Naive thymus-derived CD8-positive, alpha-beta T cell (primary cell): ENCODE data around the gene DLG2. TPM values are rescaled to one million over a fixed set of nuclear protein-coding genes. Genes with fewer than 3 reads are reported as not detected.
"Not testable (repeated sequence)": the region's sequence is repeated elsewhere in the genome, so short reads cannot be mapped to it uniquely, and the experiment has no call there.

Source experiments
- ATAC-seq, 2 donors: fragments of 150-1000 bp; cut with Tn5 transposase in 1 of 2; sonication (Bioruptor Pico), chemical (Tn5 transposase) in 1 of 2; 1 replicate in 1 of 2; 2 replicates in 1 of 2; pipeline ENCODE4 v1.10.0; 2021; ENCODE audit warnings: mild to moderate bottlenecking in 2 of 2, moderate library complexity in 2 of 2
- POLR2A ChIA-PET: fragments of 350-600 bp; sonication (Branson Sonifier 250); formaldehyde crosslinking; loops from one replicate; lab custom pipeline; 2021; ENCODE audit warnings: antibody characterized with exemption; lab: Charles Lee
- DNase-seq, 10 donors: peaks; one replicate each; pipeline versions ENCODE4 v3.0.0 to v3.0.0-alpha.2; 2020 to 2022
- H3K27ac Mint-ChIP-seq, 10 donors: one replicate each; pipeline ENCODE4 v1.8.0; 2020 to 2022; ENCODE audit warnings: mild to moderate bottlenecking in 10 of 10, mixed read lengths in 10 of 10, moderate library complexity in 4 of 10, inconsistent platforms in 1 of 10
- H3K27me3 Mint-ChIP-seq, 5 donors: one replicate each; pipeline ENCODE4 v1.8.0; 2021 to 2022; ENCODE audit warnings: mixed read lengths in 5 of 5
- H3K36me3 Mint-ChIP-seq, 3 donors: one replicate each; pipeline ENCODE4 v1.8.0; 2020 to 2022; ENCODE audit warnings: mixed read lengths in 3 of 3, mild to moderate bottlenecking in 2 of 3, inconsistent platforms in 1 of 3
- H3K4me1 Mint-ChIP-seq, 4 donors: one replicate each; pipeline ENCODE4 v1.8.0; 2021 to 2022; ENCODE audit warnings: mixed read lengths in 4 of 4
- H3K4me3 Mint-ChIP-seq, 10 donors: one replicate each; pipeline ENCODE4 v1.8.0; 2020 to 2022; ENCODE audit warnings: mild to moderate bottlenecking in 10 of 10, mixed read lengths in 10 of 10, moderate library complexity in 6 of 10, inconsistent platforms in 1 of 10
- H3K9me3 Mint-ChIP-seq, 9 donors: one replicate each; pipeline ENCODE4 v1.8.0; 2020 to 2022; ENCODE audit warnings: mixed read lengths in 9 of 9, mild to moderate bottlenecking in 3 of 9, inconsistent platforms in 1 of 9, moderate library complexity in 1 of 9
- polyA plus RNA-seq, 3 donors: library from polyadenylated mRNA; unstranded; fragments of 300-500 nt; fragmentation: Illumina TruSeq; gene quantifications; one replicate each; pipeline ENCODE4 v1.2.3, GENCODE V29; 2021
- total RNA-seq, 8 experiments: library from RNA in 2 of 8; stranded (reverse) in 2 of 8; gene quantifications; one replicate each; pipeline ENCODE4 v1.2.3 and lab custom pipeline; 2021 to 2026

The DLG2 gene
- total and polyA plus RNA-seq, 5 experiments from 2014 or later = 0.86 to 6.2 (median 2.5) TPM

- H3K9me3 Mint-ChIP-seq = peaks cover 10 to 49% (median 32%) of the 10 kb centered on the region in 9 donors
- no peaks in the 10 kb centered on the region for H3K4me1 Mint-ChIP-seq
- no peak for ATAC-seq
- H3K27ac Mint-ChIP-seq = no peak overlapping the region
- no peak overlapping the region for H3K4me3 Mint-ChIP-seq
- no peak for DNase-seq
- no peaks in the 10 kb centered on the region for H3K27me3 Mint-ChIP-seq
- H3K36me3 Mint-ChIP-seq = peaks cover 0 to 17% (median 0%) of the 10 kb centered on the region in 3 donors
- POLR2A ChIA-PET = no interaction called here
Observed at GRCh38 chr11:84800755-84801346, 826.3 kb downstream of the DLG2 start.

GRCh38 chr11:84799112-84799511 lies 828.0 kb downstream of the DLG2 start:
- Mint-ChIP-seq H3K4me3 (no peak overlapping the region), H3K27ac (no peak overlapping the region), H3K9me3 (peaks cover 6 to 37% (median 19%) of the 10 kb centered on the region in 9 donors), H3K4me1 (no peaks in the 10 kb centered on the region), H3K27me3 (no peaks in the 10 kb centered on the region), H3K36me3 (peaks cover 0 to 8% (median 0%) of the 10 kb centered on the region in 3 donors)
- ATAC-seq (no peak), DNase-seq (no peak)
- POLR2A ChIA-PET = no interaction called here

GRCh38 chr11:84795698-84796097 lies 831.4 kb downstream of the DLG2 start:
- peaks cover 0 to 16% (median 0%) of the 10 kb centered on the region in 3 donors for H3K36me3 Mint-ChIP-seq
- H3K27ac Mint-ChIP-seq = no peak overlapping the region
- DNase-seq (no peak), ATAC-seq (no peak)
- POLR2A ChIA-PET = no interaction called here
- no peaks in the 10 kb centered on the region for H3K27me3 Mint-ChIP-seq
- H3K4me3 Mint-ChIP-seq = no peak overlapping the region
- H3K4me1 Mint-ChIP-seq = no peaks in the 10 kb centered on the region
- peaks cover 15 to 55% (median 32%) of the 10 kb centered on the region in 9 donors for H3K9me3 Mint-ChIP-seq

- H3K27me3 Mint-ChIP-seq = no peaks in the 10 kb centered on the region
- DNase-seq (no peak), ATAC-seq (no peak)
- POLR2A ChIA-PET = no interaction called here
- no peaks in the 10 kb centered on the region for H3K4me1 Mint-ChIP-seq
- no peak overlapping the region for H3K27ac Mint-ChIP-seq
- peaks cover 0 to 16% (median 0%) of the 10 kb centered on the region in 3 donors for H3K36me3 Mint-ChIP-seq
- H3K4me3 Mint-ChIP-seq = no peak overlapping the region
- H3K9me3 Mint-ChIP-seq = peaks cover 15 to 62% (median 34%) of the 10 kb centered on the region in 9 donors
Observed at GRCh38 chr11:84794663-84795443, 832.3 kb downstream of the DLG2 start.

- H3K4me3 Mint-ChIP-seq = no peak overlapping the region
- peaks cover 0 to 12% (median 0%) of the 10 kb centered on the region in 3 donors for H3K36me3 Mint-ChIP-seq
- peaks cover 15 to 74% (median 31%) of the 10 kb centered on the region in 9 donors for H3K9me3 Mint-ChIP-seq
- no peak overlapping the region for H3K27ac Mint-ChIP-seq
- POLR2A ChIA-PET = no interaction called here
- no peaks in the 10 kb centered on the region for H3K4me1 Mint-ChIP-seq
- ATAC-seq (no peak), DNase-seq (no peak)
- no peaks in the 10 kb centered on the region for H3K27me3 Mint-ChIP-seq
Observed at GRCh38 chr11:84793318-84793717, 833.8 kb downstream of the DLG2 start.

- Mint-ChIP-seq H3K4me3 (no peak overlapping the region), H3K4me1 (no peaks in the 10 kb centered on the region), H3K27ac (no peak overlapping the region), H3K9me3 (peaks cover 16 to 74% (median 40%) of the 10 kb centered on the region in 9 donors), H3K36me3 (peaks cover 0 to 9% (median 0%) of the 10 kb centered on the region in 3 donors), H3K27me3 (no peaks in the 10 kb centered on the region)
- DNase-seq = no peak
- POLR2A ChIA-PET = no interaction called here
- ATAC-seq = no peak
Observed at GRCh38 chr11:84790849-84791427, 836.2 kb downstream of the DLG2 start.

GRCh38 chr11:84788220-84788619 lies 838.9 kb downstream of the DLG2 start:
- Mint-ChIP-seq H3K27ac (no peak overlapping the region), H3K4me1 (no peaks in the 10 kb centered on the region), H3K36me3 (no peaks in the 10 kb centered on the region), H3K4me3 (no peak overlapping the region), H3K27me3 (no peaks in the 10 kb centered on the region), H3K9me3 (peaks cover 18 to 69% (median 35%) of the 10 kb centered on the region in 9 donors)
- DNase-seq (no peak), ATAC-seq (no peak)
- POLR2A ChIA-PET = no interaction called here

GRCh38 chr11:84784158-84784557 lies 843.0 kb downstream of the DLG2 start:
- ATAC-seq, H3K4me3 Mint-ChIP-seq, H3K36me3 Mint-ChIP-seq, H3K4me1 Mint-ChIP-seq, H3K27me3 Mint-ChIP-seq, DNase-seq, H3K27ac Mint-ChIP-seq, POLR2A ChIA-PET: not testable (repeated sequence)
- H3K9me3 Mint-ChIP-seq = peaks cover 9 to 46% (median 24%) of the 10 kb centered on the region in 9 donors

- no peak for ATAC-seq
Observed at GRCh38 chr11:84780689-84781293, 846.4 kb downstream of the DLG2 start.

GRCh38 chr11:84775503-84775902 lies 851.6 kb downstream of the DLG2 start:
- peaks cover 0 to 52% (median 0%) of the 10 kb centered on the region in 3 donors for H3K36me3 Mint-ChIP-seq
- H3K27ac Mint-ChIP-seq = no peak overlapping the region
- peaks cover 16 to 82% (median 51%) of the 10 kb centered on the region in 9 donors for H3K9me3 Mint-ChIP-seq
- H3K4me1 Mint-ChIP-seq = no peaks in the 10 kb centered on the region
- POLR2A ChIA-PET = no interaction called here
- DNase-seq (no peak), ATAC-seq (no peak)
- H3K4me3 Mint-ChIP-seq = no peak overlapping the region
- H3K27me3 Mint-ChIP-seq = no peaks in the 10 kb centered on the region

More at GRCh38 chr11:84780689-84781293, 846.4 kb downstream of the DLG2 start:
- peaks cover 6 to 41% (median 22%) of the 10 kb centered on the region in 9 donors for H3K9me3 Mint-ChIP-seq
- H3K27ac Mint-ChIP-seq = no peak overlapping the region
- DNase-seq = no peak
- H3K4me1 Mint-ChIP-seq = no peaks in the 10 kb centered on the region
- H3K36me3 Mint-ChIP-seq = peaks cover 0 to 25% (median 0%) of the 10 kb centered on the region in 3 donors
- H3K4me3 Mint-ChIP-seq = no peak overlapping the region
- no peaks in the 10 kb centered on the region for H3K27me3 Mint-ChIP-seq
- POLR2A ChIA-PET = interaction anchor here (0.7 kb wide), 1 partner anchor 846 kb away, joined by 6 read pairs; the partner anchor contains the start of gene DLG2

GRCh38 chr11:84763931-84764330 lies 863.2 kb downstream of the DLG2 start:
- H3K27me3 Mint-ChIP-seq = no peaks in the 10 kb centered on the region
- peaks cover 0 to 2% (median 0%) of the 10 kb centered on the region in 3 donors for H3K36me3 Mint-ChIP-seq
- POLR2A ChIA-PET = no interaction called here
- no peak overlapping the region for H3K4me3 Mint-ChIP-seq
- ATAC-seq = no peak
- H3K4me1 Mint-ChIP-seq = no peaks in the 10 kb centered on the region
- no peak overlapping the region for H3K27ac Mint-ChIP-seq
- H3K9me3 Mint-ChIP-seq = peaks cover 7 to 36% (median 10%) of the 10 kb centered on the region in 9 donors
- no peak for DNase-seq

- no peak overlapping the region for H3K27ac Mint-ChIP-seq
- POLR2A ChIA-PET = no interaction called here
- H3K9me3 Mint-ChIP-seq = peaks cover 2 to 24% (median 12%) of the 10 kb centered on the region in 9 donors
- no peaks in the 10 kb centered on the region for H3K4me1 Mint-ChIP-seq
- no peak overlapping the region for H3K4me3 Mint-ChIP-seq
- peaks cover 0 to 4% (median 2%) of the 10 kb centered on the region in 3 donors for H3K36me3 Mint-ChIP-seq
- H3K27me3 Mint-ChIP-seq = no peaks in the 10 kb centered on the region
- DNase-seq (no peak), ATAC-seq (no peak)
Observed at GRCh38 chr11:84757711-84758110, 869.4 kb downstream of the DLG2 start.
